Upper lobe of left lung (tissue), 4 donors: ENCODE data around the gene KREMEN2.

Experiments used
- POLR2A ChIP-seq, 4 donors: fragments of 450-650 bp; IDR thresholded peaks; one replicate each; pipeline ENCODE4 v1.5.1; 2016 to 2017; ENCODE audit warnings: antibody characterized with exemption in 4 of 4, mild to moderate bottlenecking in 2 of 4
- TF ChIP-seq, protein P1 (sequence below), 6 experiments: fragments of 450-650 bp in 4 of 6; fragments of 200-600 bp in 2 of 6; sonication (generic) in 2 of 6; IDR thresholded peaks; one replicate each; pipeline ENCODE4 v1.5.1; 2016 to 2019; ENCODE audit warnings: antibody characterized with exemption in 6 of 6

DNA sequence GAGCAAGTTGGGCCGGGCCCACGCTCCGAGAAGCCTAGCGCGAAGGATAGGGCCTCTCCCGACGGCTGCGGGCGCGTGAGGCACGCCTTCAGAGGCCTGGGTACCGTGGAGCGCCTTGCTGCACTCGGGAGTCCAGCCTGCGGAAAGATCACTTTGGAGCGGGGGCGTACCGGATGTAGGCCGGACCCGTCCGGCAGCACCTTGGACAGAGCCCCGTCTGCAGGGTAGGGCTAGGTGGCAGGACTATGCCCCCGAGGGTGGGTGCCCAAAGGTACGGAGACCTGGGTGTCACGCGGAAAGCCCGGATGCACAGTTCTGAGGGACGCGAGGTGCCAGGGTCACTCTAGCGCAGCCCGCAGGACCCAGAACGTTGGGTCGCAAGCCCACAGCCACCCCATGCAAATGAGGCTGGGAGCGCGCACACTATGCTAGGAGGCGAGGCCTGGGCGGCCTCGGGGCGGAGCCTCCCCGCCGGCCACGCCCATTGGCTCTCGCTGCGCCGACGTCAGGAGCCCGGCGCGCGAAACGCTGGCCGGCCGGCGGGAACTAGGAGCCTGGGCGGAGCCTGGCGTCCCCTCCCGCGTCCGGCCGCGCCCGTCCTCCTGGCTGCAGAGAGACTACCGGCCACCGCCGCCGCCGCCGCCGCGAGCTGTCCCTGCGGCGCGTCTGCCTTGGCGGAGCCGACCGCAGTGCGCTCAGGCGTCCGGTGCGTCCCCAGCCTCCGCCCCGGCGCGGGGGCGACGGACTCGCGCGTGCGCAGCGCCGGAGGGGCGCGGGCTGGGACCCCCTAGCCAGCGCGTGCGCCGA, 4.9 kb downstream of the KREMEN2 start, which contains the start of gene PAQR4:
- TF ChIP-seq, protein P1, sequence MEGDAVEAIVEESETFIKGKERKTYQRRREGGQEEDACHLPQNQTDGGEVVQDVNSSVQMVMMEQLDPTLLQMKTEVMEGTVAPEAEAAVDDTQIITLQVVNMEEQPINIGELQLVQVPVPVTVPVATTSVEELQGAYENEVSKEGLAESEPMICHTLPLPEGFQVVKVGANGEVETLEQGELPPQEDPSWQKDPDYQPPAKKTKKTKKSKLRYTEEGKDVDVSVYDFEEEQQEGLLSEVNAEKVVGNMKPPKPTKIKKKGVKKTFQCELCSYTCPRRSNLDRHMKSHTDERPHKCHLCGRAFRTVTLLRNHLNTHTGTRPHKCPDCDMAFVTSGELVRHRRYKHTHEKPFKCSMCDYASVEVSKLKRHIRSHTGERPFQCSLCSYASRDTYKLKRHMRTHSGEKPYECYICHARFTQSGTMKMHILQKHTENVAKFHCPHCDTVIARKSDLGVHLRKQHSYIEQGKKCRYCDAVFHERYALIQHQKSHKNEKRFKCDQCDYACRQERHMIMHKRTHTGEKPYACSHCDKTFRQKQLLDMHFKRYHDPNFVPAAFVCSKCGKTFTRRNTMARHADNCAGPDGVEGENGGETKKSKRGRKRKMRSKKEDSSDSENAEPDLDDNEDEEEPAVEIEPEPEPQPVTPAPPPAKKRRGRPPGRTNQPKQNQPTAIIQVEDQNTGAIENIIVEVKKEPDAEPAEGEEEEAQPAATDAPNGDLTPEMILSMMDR (IDR thresholded peaks at IDR 0.05) = peak in 3 of 6 experiments; percentile 11 to 37 (median 35)
- TF ChIP-seq POLR2A (IDR thresholded peaks at IDR 0.05) = peak in 1 of 4 donors; percentile 63
